Small intestine (tissue), 7 donors: Measurements from ENCODE around the gene MLN. TPM values are rescaled to one million over a fixed set of nuclear protein-coding genes. Genes with fewer than 3 reads are reported as not detected.

Experiments used
- DNase-seq, 2 donors: peaks; one replicate each; pipeline versions ENCODE4 v3.0.0 to v3.0.0-alpha.2; 2013
- FAIRE-seq: peaks from 2 replicates; lab custom pipeline; 2012; peaks lifted over from hg19 to GRCh38; lab: Jason Lieb, UNC
- H3K27ac ChIP-seq, 3 donors: one replicate each; pipeline ENCODE4 v1.5.1; 2013; ENCODE audit warnings: low read length in 2 of 3, mild to moderate bottlenecking in 2 of 3, control low read depth in 1 of 3, inconsistent platforms in 1 of 3, low read depth in 1 of 3, moderate library complexity in 1 of 3
- H3K27me3 ChIP-seq, 3 donors: one replicate each; pipeline ENCODE4 v1.6.1; 2013; ENCODE audit warnings: low read length in 3 of 3, inconsistent platforms in 1 of 3; ENCODE audit not compliant: control insufficient read depth in 3 of 3, insufficient read depth in 3 of 3
- H3K36me3 ChIP-seq, 3 donors: one replicate each; pipeline ENCODE4 v1.6.1; 2013; ENCODE audit warnings: low read length in 3 of 3, inconsistent platforms in 1 of 3, low read depth in 1 of 3, mild to moderate bottlenecking in 1 of 3, moderate library complexity in 1 of 3; ENCODE audit not compliant: control insufficient read depth in 3 of 3, insufficient read depth in 2 of 3
- H3K4me1 ChIP-seq, 3 donors: one replicate each; pipeline ENCODE4 v1.6.1; 2013; ENCODE audit warnings: low read length in 2 of 3, inconsistent platforms in 1 of 3, low read depth in 1 of 3, mild to moderate bottlenecking in 1 of 3, moderate library complexity in 1 of 3; ENCODE audit not compliant: control insufficient read depth in 3 of 3, insufficient read depth in 2 of 3
- H3K4me3 ChIP-seq, 3 donors: one replicate each; pipeline ENCODE4 v1.5.1; 2013; ENCODE audit warnings: low read length in 3 of 3, control low read depth in 1 of 3, inconsistent platforms in 1 of 3, low read depth in 1 of 3, mild to moderate bottlenecking in 1 of 3, moderate library complexity in 1 of 3
- H3K9me3 ChIP-seq, 2 donors: one replicate each; pipeline ENCODE4 v1.6.1; 2013; ENCODE audit warnings: low read depth in 1 of 2, low read length in 1 of 2; ENCODE audit not compliant: control insufficient read depth in 2 of 2, insufficient read depth in 1 of 2
- WGBS, 3 donors: extraction: QIAGEN DNeasy Blood & Tissue Kit; methylation state at CpG; one replicate each; pipeline ENCODE4 v1.1.7; 2013; 5-methylcytosine and 5-hydroxymethylcytosine counted together
- polyA plus RNA-seq, 4 donors: library from polyadenylated mRNA; stranded (reverse) in 3 of 4; unstranded in 1 of 4; fragments of 200-250 nt in 3 of 4; fragments of 120-200 nt in 1 of 4; gene quantifications; one replicate each; pipeline versions ENCODE4 v1.2.1 to v1.2.3, GENCODE V29; 2013
- donor health status: healthy with polysubstance abuse.
- donor health status: control.
- donor health status: control.
- donor health status: Bipolar disorder and iron deficiency.
- donor health status: healthy.

MLN gene
- polyA plus RNA-seq, 4 donors: 16.4 to 264 (median 112) TPM

GRCh38 chr6:33778444-33779121 lies 25.2 kb downstream of the MLN start:
- FAIRE-seq (no peak), DNase-seq (no peak)
- Histone ChIP-seq H3K27ac (no peak overlapping the region), H3K4me1 (no peaks in the 10 kb centered on the region), H3K36me3 (peaks cover 19 to 93% (median 55%) of the 10 kb centered on the region in 3 donors), H3K27me3 (no peaks in the 10 kb centered on the region), H3K4me3 (no peak overlapping the region), H3K9me3 (no peaks in the 10 kb centered on the region)
- WGBS, 3 donors: 90 to 95% (median 93%) methylated on average over 12 of the region's 12 CpGs

- no peak overlapping the region for H3K4me3 ChIP-seq
- FAIRE-seq: no peak
- peaks cover 19 to 93% (median 54%) of the 10 kb centered on the region in 3 donors for H3K36me3 ChIP-seq
- WGBS, 3 donors: 93 to 94% (median 93%) methylated on average over 25 of the region's 25 CpGs
- peaks cover 0 to under 1% (median 0%) of the 10 kb centered on the region in 3 donors for H3K4me1 ChIP-seq
- H3K27me3 ChIP-seq: no peaks in the 10 kb centered on the region
- no peak overlapping the region for H3K27ac ChIP-seq
- DNase-seq: no peak
- H3K9me3 ChIP-seq: no peaks in the 10 kb centered on the region
These were observed 26.1 kb downstream of the MLN start for GRCh38 chr6:33777398-33778388.

GRCh38 chr6:33776764-33777163 lies 27.0 kb downstream of the MLN start:
- H3K27ac ChIP-seq: no peak overlapping the region
- DNase-seq (no peak), FAIRE-seq (no peak)
- H3K27me3 ChIP-seq: no peaks in the 10 kb centered on the region
- H3K9me3 ChIP-seq: no peaks in the 10 kb centered on the region
- H3K36me3 ChIP-seq: peaks cover 19 to 93% (median 49%) of the 10 kb centered on the region in 3 donors
- peaks cover 0 to 9% (median 0%) of the 10 kb centered on the region in 3 donors for H3K4me1 ChIP-seq
- WGBS, 3 donors: 92 to 97% (median 93%) methylated on average over 13 of the region's 13 CpGs
- no peak overlapping the region for H3K4me3 ChIP-seq

GRCh38 chr6:33776186-33776585 lies 27.6 kb downstream of the MLN start:
- no peaks in the 10 kb centered on the region for H3K27me3 ChIP-seq
- H3K36me3 ChIP-seq: peaks cover 19 to 92% (median 47%) of the 10 kb centered on the region in 3 donors
- no peak for DNase-seq
- peaks cover 0 to 14% (median 0%) of the 10 kb centered on the region in 3 donors for H3K4me1 ChIP-seq
- H3K27ac ChIP-seq: no peak overlapping the region
- H3K4me3 ChIP-seq: no peak overlapping the region
- no peaks in the 10 kb centered on the region for H3K9me3 ChIP-seq
- no peak for FAIRE-seq
- 92 to 97% (median 97%) methylated on average over 4 of the region's 4 CpGs for WGBS, 3 donors

GRCh38 chr6:33774774-33775173 lies 29.0 kb downstream of the MLN start:
- no peak for FAIRE-seq
- H3K4me1 ChIP-seq: peaks cover 0 to 24% (median 0%) of the 10 kb centered on the region in 3 donors

GRCh38 chr6:33772902-33773472 lies 30.8 kb downstream of the MLN start:
- H3K27me3 ChIP-seq: peaks cover 0 to 3% (median 0%) of the 10 kb centered on the region in 3 donors
- no peak for DNase-seq
- peaks cover 0 to 25% (median 0%) of the 10 kb centered on the region in 3 donors for H3K4me1 ChIP-seq
- H3K9me3 ChIP-seq: no peaks in the 10 kb centered on the region
- H3K36me3 ChIP-seq: peaks cover 10 to 65% (median 25%) of the 10 kb centered on the region in 3 donors
- 76 to 83% (median 80%) methylated on average over 6 of the region's 6 CpGs for WGBS, 3 donors
- no peak for FAIRE-seq
- no peak overlapping the region for H3K27ac ChIP-seq
- no peak overlapping the region for H3K4me3 ChIP-seq

More at GRCh38 chr6:33774774-33775173, 29.0 kb downstream of the MLN start:
- no peak overlapping the region for H3K4me3 ChIP-seq
- WGBS, 3 donors: 92 to 98% (median 96%) methylated on average over 3 of the region's 3 CpGs
- peaks cover 12 to 81% (median 34%) of the 10 kb centered on the region in 3 donors for H3K36me3 ChIP-seq
- no peaks in the 10 kb centered on the region for H3K27me3 ChIP-seq
- DNase-seq: no peak
- no peaks in the 10 kb centered on the region for H3K9me3 ChIP-seq
- no peak overlapping the region for H3K27ac ChIP-seq

- WGBS, 3 donors: 75 to 83% (median 81%) methylated on average over 24 of the region's 24 CpGs
- Histone ChIP-seq H3K9me3 (peaks cover 0 to under 1% of the 10 kb centered on the region in 2 donors), H3K4me3 (no peak overlapping the region), H3K36me3 (peaks cover 5 to 58% (median 25%) of the 10 kb centered on the region in 3 donors), H3K27me3 (peaks cover 0 to 3% (median 0%) of the 10 kb centered on the region in 3 donors), H3K4me1 (peaks cover 0 to 25% (median 0%) of the 10 kb centered on the region in 3 donors), H3K27ac (peak overlapping the region in 2 of 3 donors; percentile 37 to 42)
- peak in 1 of 2 donors; percentile 21 for DNase-seq
- FAIRE-seq: no peak
These were observed 31.5 kb downstream of the MLN start for GRCh38 chr6:33772082-33772830.
